Urothelium cell line (cell line): ENCODE measurements around the gene BMPER.
A peak's percentile ranks its signal among the peaks of the same experiment; 100 is the strongest.

Experiments
- DNase-seq: peaks from one replicate; pipeline ENCODE4 v3.0.0; 2011; ENCODE audit warnings: low spot score, mixed read lengths
- FAIRE-seq: peaks from 2 replicates; lab custom pipeline; 2011; peaks lifted over from hg19 to GRCh38; lab: Jason Lieb, UNC

Gene BMPER

DNA sequence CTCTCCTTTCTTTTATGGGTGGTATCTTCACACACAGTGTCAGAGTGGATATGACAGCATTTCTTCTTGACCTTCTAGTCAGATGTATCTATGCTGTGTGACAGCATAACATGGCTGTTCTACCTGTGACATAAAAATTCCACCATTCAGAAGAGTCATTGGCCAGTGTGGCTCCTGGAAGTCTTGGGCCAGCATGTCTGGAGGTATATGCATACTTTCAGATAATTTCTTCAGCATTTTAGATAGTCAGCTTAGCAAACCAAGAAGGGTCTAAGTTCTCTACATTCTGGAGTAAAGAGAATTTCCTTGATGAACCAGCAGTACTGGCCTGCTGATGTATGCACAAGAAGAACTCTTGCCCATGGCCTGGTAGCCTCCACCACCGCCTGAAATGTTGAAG, 179.3 kb downstream of the BMPER start:
- FAIRE-seq (no peak), DNase-seq (no peak)

DNA sequence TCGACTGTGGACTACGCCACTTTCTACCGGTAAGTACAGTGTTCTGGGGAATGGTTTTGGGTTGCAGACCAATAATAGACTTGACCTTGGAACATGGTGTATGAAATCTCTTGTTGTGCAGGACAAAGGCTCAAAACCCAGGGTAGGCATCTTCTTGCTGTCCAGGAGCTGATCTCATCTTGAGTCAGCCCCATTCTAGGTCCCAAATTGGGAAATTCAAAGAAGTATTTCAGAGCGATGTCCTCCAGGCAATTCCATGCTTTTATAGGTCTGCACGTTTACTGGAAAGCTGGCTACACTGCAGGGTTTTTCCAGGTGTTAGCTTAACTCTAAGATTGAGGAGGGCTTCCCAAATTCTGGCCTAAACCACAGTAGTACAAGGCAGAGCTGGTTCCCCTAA, 180.7 kb downstream of the BMPER start:
- no peak for DNase-seq
- FAIRE-seq, result no peak

DNA sequence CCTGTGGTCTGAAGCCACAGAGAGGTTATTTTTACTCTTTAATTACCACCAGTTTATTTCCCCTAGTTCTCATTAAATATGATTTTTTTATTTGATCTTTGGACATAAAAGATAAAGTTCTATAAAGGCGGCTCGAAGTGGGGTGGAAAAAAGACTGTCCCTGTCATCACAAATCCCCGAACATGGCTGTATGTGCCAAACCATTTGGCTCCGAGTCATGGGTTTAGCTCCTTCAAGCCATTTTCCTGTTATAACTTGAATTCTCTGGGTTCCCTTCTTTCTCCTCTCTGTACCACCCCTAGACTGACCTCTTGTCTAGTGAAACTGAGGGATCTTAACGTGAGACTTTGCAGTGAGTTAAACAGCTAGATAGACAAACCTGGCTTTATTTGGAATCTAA, 181.6 kb downstream of the BMPER start:
- FAIRE-seq (no peak), DNase-seq (no peak)

DNA sequence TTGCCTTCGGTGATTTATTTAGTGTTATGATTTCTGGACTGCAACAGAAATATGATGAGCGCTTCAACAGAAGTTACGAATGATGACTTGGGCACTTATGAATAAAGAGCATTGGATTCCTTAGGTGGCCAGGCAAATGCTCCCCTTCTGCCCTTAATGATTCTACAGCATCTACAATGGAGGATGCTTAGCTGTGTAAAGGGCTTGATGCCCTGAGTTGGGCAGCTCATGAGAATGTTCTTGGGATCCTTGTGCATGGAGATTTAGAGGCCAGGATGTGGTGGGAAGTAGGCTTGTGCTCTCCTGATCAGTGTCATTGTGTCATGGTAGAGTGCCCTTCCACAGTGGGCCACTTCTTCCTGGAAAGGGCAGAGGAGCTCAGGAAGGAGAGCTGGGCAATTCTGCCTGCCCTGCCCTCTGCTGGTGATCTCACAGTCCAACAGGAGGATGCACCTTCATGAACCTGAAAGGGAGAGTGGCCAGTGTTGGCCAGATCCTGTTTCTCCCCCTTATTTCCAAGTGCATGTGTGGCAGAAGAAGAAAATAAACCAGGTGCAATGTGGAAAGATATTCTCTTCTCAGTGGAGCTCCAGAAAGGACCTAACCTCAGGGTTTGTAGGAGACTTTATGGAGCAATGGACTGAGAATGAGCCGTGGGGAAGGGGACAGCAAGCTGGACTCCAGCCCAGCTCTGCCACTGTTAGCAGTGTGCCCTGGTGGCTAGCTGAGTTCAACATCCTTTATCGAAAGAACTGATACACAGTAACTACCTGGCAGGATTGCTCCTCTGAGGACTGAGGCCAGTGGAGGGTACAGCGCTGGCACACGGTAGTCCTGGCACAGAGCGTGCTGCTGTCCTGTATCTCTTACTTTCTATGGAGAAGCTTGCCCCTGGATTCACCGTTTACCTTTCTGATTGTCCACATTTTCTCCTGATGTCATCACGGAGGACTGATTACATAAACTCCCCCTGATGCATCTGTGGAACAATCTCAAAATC, 182.9 kb downstream of the BMPER start:
- FAIRE-seq, result peak; percentile 90

DNA sequence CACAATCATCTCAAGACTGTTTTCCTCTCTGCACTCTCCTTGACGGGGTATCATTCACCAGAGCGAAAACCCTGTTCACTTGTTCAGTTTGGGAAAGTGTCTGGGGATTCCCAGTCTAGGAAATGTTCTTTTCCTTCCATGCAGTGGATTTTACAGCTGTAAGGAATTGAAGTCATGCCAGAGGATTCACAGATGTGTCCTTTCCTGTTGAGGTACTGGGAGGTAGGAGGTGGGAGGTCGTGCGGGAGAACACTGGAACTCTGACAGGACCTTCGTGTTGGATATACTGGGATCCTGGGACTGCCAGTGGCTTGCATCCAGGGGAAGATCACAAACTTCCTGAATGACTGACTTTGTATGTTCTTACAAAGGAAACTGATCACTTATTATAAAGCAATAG, 185.5 kb downstream of the BMPER start:
- DNase-seq, result no peak
- FAIRE-seq, result no peak

More for the DNA sequence above, 182.9 kb downstream of the BMPER start:
- DNase-seq, result peak; percentile 49

DNA sequence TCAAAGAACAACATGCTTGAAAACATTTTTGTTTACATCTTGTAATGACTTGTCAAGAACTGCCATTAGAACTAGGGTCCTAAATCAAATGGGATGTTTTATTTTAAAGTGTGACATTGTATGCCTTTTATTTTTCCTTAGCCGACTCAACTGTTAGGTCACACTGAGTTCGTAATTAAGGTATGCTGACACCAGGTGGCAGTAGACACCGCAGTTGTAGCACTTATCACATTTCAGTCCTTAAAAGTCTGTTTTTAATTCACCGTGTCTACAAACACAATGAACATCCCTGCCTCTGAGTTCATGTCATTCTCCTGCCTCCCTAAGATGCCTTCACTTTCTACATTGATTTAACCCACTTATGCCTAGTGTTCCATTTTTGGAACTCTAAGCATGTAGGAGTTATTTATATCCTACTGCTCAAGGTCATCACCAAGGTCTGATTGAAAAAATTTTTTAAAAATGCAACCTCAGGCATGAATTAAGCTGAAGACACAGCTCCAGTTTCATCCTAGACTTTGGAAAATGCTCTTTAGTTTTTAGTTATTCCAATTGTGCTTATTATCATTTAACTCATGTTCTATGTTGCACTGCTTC, 186.1 kb downstream of the BMPER start:
- DNase-seq (peak; percentile 26), FAIRE-seq (peak; percentile 84)

DNA sequence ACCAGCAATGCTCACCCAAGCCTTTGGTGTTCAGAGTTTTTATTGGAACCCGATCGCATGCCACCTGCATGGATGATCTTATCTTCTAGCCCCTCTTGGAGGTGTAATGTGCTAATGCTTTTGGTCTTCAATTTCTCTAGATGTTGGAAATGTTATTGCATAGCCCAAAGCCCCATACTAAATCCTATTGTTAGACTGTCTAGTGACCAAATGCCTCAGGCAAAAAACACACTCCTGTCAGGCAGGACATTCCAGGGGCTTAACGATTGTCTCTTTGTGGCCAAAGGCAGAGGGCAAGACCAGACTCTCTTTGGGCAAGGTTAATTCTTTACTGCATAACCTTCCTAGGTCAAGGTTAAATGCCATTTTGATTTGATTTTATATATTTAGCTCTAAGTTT, 187.9 kb downstream of the BMPER start:
- FAIRE-seq (no peak), DNase-seq (no peak)

DNA sequence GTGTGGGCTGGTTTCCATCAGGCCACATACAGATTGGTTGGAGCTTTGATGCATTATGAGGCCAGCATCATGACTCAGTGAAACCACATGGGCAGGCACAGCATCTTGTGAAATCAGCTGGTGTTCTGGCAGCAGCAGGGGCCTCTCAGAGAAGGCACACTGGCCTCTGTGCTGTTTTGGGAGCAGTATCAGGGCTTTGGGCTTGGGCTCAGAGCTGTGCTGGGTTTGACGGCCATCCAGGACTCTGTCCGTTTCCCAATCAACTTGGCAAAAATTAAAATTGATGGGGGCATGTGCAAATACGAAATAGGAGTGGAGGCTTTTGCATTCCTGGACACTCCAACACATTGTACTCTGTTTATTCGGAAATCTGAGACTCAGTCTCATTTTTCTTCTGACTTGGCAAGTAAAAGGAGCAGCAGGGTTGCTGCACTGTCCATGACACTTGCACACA, 190.9 kb downstream of the BMPER start:
- FAIRE-seq, result no peak
- DNase-seq, result no peak

DNA sequence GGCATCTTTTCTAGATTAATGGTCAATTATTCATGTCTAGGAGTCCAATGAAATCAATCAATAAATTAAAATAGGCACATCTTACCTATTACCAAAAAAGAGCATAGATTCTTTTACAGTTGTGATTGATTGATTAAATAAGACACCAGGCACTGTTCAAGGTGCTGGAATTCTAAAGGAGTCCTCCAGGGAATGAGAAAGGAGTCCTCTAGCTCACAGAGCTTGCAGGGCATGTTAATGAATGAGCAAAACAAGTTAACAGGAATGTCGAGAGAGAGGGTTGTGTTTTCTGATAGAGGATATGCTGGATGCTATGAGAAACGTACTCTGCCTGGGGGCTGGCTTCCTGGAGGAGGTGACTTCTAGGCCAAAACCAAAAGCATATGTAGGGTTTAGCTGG, 191.4 kb downstream of the BMPER start:
- no peak for FAIRE-seq
- DNase-seq, result no peak

DNA sequence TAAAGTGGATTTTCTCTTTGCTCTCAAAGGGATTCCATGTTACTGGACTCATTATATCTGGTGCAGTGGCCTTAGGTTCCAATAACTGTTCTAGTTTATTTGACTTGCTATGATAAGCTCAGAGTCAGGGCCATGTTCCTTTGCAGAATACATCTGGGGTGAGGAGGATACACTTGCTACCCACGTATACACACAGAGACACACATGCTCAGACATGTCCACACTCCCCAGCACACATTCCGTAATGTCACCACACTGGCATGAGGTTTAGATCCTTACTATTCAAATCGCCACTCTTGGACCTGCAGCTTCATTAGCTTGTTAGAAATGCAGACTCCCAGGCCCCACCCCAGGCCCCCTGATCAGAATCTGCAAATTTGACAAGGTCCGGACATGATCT, 195.3 kb downstream of the BMPER start:
- no peak for DNase-seq
- no peak for FAIRE-seq

DNA sequence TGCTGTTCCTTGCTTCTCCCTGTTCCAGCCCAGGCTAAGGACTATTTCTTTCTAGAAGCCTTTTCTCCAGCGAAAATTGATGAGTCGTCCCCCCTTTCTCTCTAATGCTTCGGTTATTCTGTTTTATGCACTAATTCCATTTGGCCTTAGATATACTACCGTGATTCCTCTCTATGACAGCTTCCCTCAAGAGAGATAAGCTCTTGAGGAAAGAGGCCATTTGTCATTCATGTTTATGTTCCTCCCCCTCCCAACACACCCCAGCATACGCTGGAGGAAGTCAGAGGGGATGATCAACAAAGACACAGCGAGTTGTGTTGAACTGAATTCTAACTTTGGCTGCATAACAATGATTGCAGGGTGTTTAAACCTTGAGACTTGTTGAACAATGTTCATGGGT, 198.8 kb downstream of the BMPER start:
- FAIRE-seq, result no peak
- DNase-seq, result no peak

DNA sequence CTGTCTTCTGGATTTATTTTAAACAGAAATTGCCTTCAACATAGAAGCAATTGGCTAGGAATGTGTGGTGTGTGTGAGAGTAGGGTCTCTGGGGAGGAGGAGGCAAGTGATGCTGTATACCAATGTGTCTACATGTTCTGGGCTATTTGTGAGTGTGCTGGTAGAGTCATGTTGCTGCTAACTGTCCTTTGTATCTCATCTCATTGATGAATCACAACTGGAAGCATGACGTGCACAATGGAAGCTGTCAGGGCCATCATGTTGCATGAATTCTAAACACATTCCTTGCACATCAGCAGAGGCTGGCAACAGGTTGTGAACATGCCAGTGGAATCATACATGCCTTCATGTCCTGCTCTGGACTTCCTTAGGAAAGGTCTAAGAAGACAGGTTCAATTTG, 199.7 kb downstream of the BMPER start:
- FAIRE-seq (peak; percentile 32), DNase-seq (no peak)

DNA sequence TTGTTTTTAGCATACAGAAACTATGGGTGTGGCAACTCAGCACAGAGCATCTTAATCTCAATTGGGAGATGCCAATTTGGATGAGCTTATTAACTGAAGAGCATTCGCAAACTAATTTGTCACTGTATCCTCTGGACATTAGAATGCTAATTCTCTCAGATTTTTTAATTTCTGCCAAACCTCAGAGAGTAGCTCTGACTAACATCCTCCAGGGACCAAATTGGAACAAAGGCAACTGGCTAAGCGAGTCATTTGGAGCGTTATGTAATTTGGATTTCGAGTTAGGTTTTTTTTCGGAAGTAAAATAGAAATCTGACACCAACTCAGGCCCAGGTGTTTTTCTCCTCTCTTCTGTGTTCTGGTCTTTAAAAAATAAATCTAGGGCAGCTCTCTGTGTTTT, 201.9 kb downstream of the BMPER start:
- FAIRE-seq, result no peak
- DNase-seq, result no peak

DNA sequence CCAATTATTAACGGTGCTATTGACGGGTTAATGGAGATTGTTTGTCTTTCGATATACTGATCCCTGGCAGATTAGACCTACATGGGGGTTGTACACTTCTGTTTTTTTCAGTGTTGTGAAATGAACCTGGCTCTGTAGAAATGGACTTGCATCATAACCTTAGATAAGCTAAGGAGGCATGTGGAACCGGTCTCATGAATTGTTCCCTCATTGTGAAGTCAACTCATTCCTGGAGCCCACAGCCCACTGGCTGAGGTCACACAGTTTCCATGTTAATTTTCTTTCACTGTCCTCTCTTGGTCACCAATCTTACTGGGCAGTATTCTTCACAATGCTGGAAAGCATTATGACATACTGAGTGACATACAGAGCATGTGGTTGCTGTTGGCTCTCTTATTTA, 202.8 kb downstream of the BMPER start:
- DNase-seq (no peak), FAIRE-seq (no peak)

DNA sequence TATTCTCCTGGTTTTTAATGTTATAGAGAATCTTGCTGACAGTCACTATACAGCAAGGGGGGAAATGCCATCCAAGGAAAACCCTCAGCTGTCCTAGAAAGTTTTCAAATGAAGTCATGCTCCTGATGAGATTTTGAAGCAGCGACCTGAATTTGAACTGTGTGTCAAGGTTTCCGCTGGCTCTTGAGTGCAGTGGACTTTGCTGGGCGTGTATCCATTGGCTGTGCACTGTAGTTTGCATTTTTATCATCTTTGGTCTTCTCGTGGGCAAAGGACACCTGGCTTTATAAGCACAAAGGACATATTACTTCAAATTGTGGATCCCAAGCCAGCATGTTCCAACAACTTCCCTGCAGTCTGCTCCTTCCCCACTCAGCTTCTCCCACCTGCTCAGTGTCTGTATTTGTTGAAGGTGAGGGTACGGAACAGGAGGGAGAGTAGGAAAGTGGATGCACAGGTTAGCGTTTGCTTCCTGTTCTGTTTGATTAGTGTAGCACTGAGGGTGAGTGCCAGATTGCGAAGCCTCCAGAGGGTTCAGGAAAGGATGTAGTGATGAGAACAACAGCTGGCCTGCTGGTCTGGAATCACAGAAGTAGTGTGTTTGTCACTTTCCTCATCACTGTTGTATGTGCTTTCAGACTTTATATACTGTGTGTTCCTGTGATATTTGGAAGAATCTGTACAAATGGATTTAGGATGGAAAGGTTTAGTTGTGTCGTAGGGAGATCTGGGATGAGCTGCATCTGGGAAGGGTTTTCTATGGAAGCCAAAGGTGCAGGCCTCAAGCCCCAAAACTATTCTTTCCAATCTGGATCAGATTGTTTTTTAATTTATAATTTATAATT, 204.8 kb downstream of the BMPER start:
- FAIRE-seq (no peak), DNase-seq (no peak)

DNA sequence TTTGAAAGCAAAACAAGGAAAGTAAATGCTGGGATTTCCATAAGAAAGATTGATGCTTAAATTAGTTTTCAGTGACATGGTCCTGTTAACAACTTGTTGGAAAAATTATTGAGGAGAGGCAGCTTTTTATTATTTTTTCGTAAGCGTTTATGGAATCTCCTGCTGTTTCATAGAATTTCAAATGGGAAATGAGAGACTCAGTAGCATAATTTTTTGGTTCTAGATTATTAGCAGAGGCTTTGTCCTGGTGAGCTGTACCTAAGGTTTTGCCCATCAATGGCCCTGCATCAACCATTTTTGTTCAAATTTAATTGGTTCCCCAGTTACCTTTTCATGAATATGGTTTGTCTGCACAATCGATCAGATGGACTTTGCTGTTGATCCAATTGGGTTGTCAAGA, 205.7 kb downstream of the BMPER start:
- DNase-seq, result no peak
- no peak for FAIRE-seq

DNA sequence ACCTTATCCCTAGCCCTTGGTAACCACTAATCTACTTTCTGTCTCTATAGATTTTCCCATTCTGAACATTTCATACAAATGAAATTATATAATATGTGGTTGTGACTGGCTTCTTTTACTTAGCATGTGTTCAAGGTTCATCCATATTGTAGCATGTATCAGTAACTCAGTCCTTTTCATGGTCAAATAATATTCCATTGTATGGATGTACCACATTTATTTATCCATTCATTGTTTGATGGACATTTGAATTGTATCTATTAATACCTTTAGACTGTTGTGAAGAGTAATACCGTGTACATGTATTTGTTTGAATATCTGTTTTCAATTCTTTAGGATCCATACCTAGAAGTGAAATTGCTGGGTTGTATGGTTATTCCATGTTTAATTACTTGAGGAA, 210.2 kb downstream of the BMPER start:
- FAIRE-seq (no peak), DNase-seq (no peak)

DNA sequence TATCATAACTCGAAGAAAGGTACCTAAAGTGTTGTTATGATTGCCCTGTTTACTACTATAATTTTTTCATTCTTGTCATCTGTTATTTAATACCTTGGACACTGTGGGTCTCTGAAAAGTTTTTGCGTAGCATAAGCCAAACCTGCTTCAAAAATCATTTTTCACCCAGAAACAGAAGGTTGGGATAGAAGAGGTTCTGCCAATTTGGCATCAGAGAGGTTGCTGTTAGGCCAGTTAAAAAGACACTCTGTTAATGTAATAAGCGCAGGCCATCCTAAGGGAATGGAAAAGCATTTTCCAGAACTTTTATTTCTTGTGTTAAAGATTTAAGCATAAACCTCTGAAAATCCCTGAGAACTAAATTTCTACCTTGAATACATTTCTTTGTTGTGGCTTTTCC, 212.2 kb downstream of the BMPER start:
- no peak for FAIRE-seq

DNA sequence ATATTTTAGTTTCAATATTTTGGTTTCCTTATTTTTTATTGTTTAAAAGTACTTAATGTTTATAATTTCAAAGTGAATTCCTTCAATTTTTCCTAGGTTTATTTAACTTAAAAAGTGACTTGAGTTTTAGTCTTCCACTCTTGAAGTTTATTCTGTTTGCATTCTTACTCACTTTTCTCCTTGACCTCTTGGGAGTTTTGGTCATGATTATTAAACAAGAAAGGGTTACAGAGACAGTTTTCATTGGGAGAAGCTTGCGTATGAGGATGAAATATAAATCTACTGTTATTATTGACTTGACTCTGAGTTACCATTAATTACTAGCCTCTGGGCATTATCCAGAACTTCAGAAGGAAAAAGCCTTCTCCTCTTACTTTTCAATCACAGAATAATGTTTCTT, 216.0 kb downstream of the BMPER start:
- FAIRE-seq, result no peak

More for the DNA sequence above, 212.2 kb downstream of the BMPER start:
- DNase-seq, result no peak

DNA sequence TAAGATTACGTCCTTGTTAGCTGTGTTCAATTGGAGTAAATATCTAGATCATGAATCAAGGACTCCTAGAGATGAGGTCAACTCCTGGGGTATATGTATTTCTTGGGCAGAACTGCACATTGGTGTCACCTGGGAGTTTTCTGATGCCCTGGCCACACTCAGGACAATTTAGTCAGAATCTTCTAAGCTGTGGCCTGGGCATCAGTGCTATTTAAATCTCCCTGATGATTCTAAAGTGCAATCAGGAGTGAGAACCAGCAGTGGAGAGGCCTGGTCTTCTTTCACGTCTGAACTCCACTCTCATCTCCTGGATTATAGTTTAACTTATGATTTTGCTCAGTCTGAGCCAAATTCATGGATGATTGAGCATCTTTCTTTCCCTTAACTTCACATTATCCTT, 218.0 kb downstream of the BMPER start:
- DNase-seq, result no peak
- no peak for FAIRE-seq

More for the DNA sequence above, 216.0 kb downstream of the BMPER start:
- DNase-seq, result no peak

DNA sequence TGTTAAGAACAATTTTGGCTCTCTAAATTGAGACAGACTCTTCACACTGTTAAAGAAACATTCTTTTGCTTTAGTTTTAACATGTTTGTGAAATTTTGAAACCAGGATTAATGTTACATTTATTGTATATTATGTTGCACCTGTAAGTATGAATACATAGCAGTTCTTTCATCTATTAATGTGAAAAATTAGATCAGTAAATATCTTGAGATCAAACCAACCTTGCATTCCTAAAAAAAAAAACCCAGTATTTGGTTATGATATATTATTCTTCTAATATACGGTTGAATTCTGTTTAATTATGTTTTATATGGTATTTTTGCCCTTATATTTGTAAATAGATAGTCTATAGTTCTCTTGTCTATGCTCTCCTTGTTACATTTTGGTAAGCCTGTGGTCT, 219.4 kb downstream of the BMPER start:
- no peak for FAIRE-seq
- DNase-seq, result no peak
